HepG2 (cell line): ENCODE data around the gene DDX23.
"Not testable (repeated sequence)": the region's sequence is repeated elsewhere in the genome, so short reads cannot be mapped to it uniquely, and the experiment has no call there.

Source experiments
- ARID2 ChIP-seq: sonication (generic); formaldehyde crosslinking; IDR thresholded peaks from 2 replicates; pipeline ENCODE4 v1.8.1; 2022; ENCODE audit warnings: mild to moderate bottlenecking, missing genetic modification reagents, borderline replicate concordance
- ASH2L ChIP-seq: fragments of 300-600, 200-600 bp; sonication (generic); IDR thresholded peaks from 2 replicates; pipeline ENCODE4 v1.7.0; 2017; ENCODE audit warnings: low read depth, mild to moderate bottlenecking, moderate library complexity, mixed read lengths, low read length; ENCODE audit not compliant: insufficient read length
- CTCF ChIP-seq: sonication (generic); formaldehyde crosslinking; IDR thresholded peaks from 2 replicates; pipeline ENCODE4 v1.5.0; 2020; ENCODE audit warnings: mild to moderate bottlenecking, missing genetic modification reagents, moderate library complexity
- NBN ChIP-seq: fragments of 450-650 bp; conservative IDR thresholded peaks from 2 replicates; pipeline ENCODE4 v1.6.1; 2017
- RARG ChIP-seq: sonication (generic); formaldehyde crosslinking; IDR thresholded peaks from 2 replicates; pipeline ENCODE4 v1.4.0; 2020; ENCODE audit warnings: low read depth, mild to moderate bottlenecking, missing genetic modification reagents
- ZNF318 ChIP-seq: sonication (generic); formaldehyde crosslinking; IDR thresholded peaks from 2 replicates; pipeline ENCODE4 v1.4.0; 2020; ENCODE audit warnings: mild to moderate bottlenecking, missing genetic modification reagents
- ZNF770 ChIP-seq: sonication (generic); formaldehyde crosslinking; IDR thresholded peaks from 2 replicates; pipeline ENCODE4 v1.5.0; 2020; ENCODE audit warnings: mild to moderate bottlenecking, missing genetic modification reagents

- TF ChIP-seq CTCF; ZNF318; ASH2L; NBN; RARG (CRISPR knock-in tag); ZNF770 (CRISPR knock-in tag); ARID2 (CRISPR knock-in tag): not testable (repeated sequence)
These were observed 21.6 kb upstream of the DDX23 start for GRCh38 chr12:48873534-48873933.
